GM13977 (cell line): ENCODE measurements around the gene MRPL24.

Experiments
- DNase-seq: peaks from one replicate; pipeline ENCODE4 v3.0.0; 2012; ENCODE audit warnings: low spot score
- CTCF ChIP-seq: IDR thresholded peaks from 2 replicates; pipeline ENCODE4 v1.5.1; 2012; ENCODE audit warnings: mild to moderate bottlenecking, control low read depth; ENCODE audit not compliant: insufficient read depth; ENCODE audit errors: extremely low read depth, missing control alignments
- in situ Hi-C: fragments of 300-500 bp; cut with MboI; formaldehyde crosslinking; loops from one replicate; pipeline ENCODE4 v1.12.0; 2022; ENCODE audit warnings: low sequenced_read_pairs, low pct_unique_long_range_greater_than_20kb, mixed read lengths, inconsistent platforms; ENCODE audit not compliant: unreplicated experiment

MRPL24 gene

GRCh38 chr1:156740741-156741480, at the start of gene MRPL24:
TSS of gene MRPL24 (minus strand) at chr1:156741088. CDS start at chr1:156738704, 2,384 bp downstream.
- in situ Hi-C loops = no loop called here
- TF ChIP-seq CTCF = no peak
- peak; percentile 93 for DNase-seq

DNA sequence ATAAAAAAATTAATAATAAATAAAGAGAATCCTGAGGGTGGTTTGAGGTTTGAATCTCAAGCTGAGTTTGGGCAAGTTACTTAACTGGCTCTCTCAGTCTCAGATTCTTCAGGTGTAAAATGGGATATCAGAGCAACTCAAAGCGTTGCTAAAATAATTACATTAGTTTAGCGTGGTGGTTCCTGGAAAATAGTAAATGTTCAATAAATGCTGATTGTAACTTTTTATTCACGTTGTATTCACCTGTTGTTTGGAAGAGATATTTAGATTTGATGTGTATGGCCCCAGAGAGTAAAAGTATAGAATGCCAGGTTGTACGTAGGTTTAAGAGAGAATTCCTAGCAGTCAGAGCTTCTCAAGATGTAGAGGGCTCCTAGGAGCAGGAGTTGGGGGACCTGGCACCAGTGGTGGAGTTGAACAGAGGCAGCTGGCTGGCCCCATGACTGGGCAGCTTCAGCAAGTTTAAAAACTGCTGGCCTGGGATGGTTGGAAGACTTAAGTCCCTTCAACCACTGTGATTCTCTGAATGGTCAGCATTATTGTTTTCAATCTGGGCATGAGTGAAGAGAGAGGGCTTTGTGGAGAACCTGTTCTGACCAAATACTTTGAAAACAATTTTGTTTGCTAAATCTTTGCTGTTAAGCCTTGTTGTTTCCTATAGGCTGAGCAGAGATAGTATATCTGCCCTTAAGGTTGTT, 48.9 kb upstream of the MRPL24 start:
- no peak for DNase-seq
- in situ Hi-C loops = no loop called here
- TF ChIP-seq CTCF = no peak

GRCh38 chr1:156788136-156788535, 47.2 kb upstream of the MRPL24 start:
- DNase-seq = no peak
- in situ Hi-C loops = no loop called here

DNA sequence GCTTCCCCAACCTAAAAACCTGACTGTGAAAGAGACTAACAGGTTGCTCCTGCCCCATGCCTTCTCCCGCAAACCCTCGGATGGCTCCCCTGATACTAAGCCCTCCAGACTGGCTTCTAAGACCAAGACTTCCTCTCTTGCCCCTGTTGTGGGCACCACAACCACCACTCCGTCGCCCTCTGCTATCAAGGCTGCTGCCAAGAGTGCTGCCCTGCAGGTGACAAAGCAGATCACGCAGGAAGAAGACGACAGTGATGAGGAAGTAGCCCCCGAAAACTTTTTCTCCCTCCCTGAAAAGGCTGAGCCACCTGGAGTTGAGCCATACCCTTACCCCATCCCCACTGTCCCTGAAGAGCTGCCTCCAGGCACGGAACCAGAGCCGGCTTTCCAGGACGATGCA, 45.8 kb upstream of the MRPL24 start:
- TF ChIP-seq CTCF = no peak
- DNase-seq = no peak
- in situ Hi-C loops = no loop called here

More at GRCh38 chr1:156788136-156788535, 47.2 kb upstream of the MRPL24 start:
- TF ChIP-seq CTCF = no peak

DNA sequence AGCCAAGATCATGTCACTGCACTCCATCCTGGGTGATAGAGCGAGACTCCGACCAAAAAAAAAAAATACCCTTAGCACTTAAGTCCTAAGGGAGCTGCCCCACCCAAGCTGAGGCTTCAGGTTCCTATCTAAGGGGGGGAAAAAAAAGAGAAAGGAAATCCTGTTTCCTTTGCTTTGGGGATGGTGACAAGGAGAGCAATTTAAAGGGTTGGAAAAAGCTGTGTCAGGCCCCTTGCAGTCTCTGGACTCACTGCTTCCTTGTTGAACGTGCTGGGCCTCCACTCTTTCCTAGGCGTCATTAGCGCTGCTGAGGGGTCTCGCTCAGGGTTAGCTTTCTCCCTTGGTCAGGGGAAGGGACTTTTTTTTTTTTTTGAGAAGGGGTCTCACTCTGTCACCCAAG, 44.6 kb upstream of the MRPL24 start:
- no peak for TF ChIP-seq CTCF
- in situ Hi-C loops = no loop called here
- no peak for DNase-seq

- DNase-seq = no peak
- in situ Hi-C loops = no loop called here
Measured at GRCh38 chr1:156781585-156782186, 40.8 kb upstream of the MRPL24 start.

More at GRCh38 chr1:156781585-156782186, 40.8 kb upstream of the MRPL24 start:
- TF ChIP-seq CTCF = no peak
